ENCODE results near the gene ZNF526.

DNA sequence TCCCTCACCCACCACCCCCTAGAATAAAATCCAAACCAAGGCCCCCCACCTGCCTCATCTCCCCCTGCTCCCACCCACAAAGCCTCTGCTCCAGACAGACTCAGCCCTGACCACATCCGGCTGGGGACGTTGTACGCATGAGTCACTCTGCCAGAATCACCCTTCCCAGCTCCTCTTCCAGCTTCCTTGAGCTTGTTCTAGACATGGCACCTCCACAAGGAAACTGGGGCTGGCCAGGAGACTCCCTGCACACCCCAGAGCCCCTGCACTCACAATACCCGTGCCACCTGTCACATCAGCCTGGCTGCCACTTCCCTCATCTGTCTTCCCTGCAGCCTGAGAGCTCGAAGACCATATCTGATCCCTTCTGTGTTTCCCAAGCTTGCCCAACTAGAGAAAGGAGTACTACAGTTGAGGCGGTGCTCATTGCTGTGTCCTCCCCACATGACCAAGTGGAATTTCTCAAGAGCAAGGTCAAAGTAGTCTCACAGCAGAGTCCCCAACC lies 12.3 kb upstream of the ZNF526 start:
- TF ChIP-seq, protein P1, sequence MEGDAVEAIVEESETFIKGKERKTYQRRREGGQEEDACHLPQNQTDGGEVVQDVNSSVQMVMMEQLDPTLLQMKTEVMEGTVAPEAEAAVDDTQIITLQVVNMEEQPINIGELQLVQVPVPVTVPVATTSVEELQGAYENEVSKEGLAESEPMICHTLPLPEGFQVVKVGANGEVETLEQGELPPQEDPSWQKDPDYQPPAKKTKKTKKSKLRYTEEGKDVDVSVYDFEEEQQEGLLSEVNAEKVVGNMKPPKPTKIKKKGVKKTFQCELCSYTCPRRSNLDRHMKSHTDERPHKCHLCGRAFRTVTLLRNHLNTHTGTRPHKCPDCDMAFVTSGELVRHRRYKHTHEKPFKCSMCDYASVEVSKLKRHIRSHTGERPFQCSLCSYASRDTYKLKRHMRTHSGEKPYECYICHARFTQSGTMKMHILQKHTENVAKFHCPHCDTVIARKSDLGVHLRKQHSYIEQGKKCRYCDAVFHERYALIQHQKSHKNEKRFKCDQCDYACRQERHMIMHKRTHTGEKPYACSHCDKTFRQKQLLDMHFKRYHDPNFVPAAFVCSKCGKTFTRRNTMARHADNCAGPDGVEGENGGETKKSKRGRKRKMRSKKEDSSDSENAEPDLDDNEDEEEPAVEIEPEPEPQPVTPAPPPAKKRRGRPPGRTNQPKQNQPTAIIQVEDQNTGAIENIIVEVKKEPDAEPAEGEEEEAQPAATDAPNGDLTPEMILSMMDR (IDR thresholded peaks at IDR 0.05): no peak
- no peak for TF ChIP-seq POLR2A (IDR thresholded peaks at IDR 0.05)
